SW 1271 (cell line): ENCODE measurements around the gene MYBPC1.
"Not testable (repeated sequence)": the region's sequence is repeated elsewhere in the genome, so short reads cannot be mapped to it uniquely, and the experiment has no call there.

ENCODE experiments used
- DNase-seq, 2 experiments: peaks; one replicate each; lab custom pipeline; 2025; lab: John Stamatoyannopoulos, UW

Gene MYBPC1

GRCh38 chr12:101653503-101653902 is 58.7 kb downstream of the MYBPC1 start:
- DNase-seq = no peak

GRCh38 chr12:101654442-101654841 is 59.7 kb downstream of the MYBPC1 start:
- no peak for DNase-seq

GRCh38 chr12:101655393-101655792 is 60.6 kb downstream of the MYBPC1 start:
- no peak for DNase-seq

GRCh38 chr12:101660662-101661061 is 65.9 kb downstream of the MYBPC1 start:
- not testable (repeated sequence) for DNase-seq

- no peak for DNase-seq
Measured at GRCh38 chr12:101663298-101663697, 68.5 kb downstream of the MYBPC1 start.

GRCh38 chr12:101664992-101665391 is 70.2 kb downstream of the MYBPC1 start:
- no peak for DNase-seq

- DNase-seq = no peak
Measured at GRCh38 chr12:101666052-101666728, 71.4 kb downstream of the MYBPC1 start.

GRCh38 chr12:101667591-101667990 is 72.8 kb downstream of the MYBPC1 start:
- DNase-seq = no peak

- peak in 1 of 2 experiments; percentile 8 for DNase-seq
Measured at GRCh38 chr12:101670007-101670671, 75.4 kb downstream of the MYBPC1 start.

- DNase-seq = no peak
Measured at GRCh38 chr12:101671157-101671791, 76.5 kb downstream of the MYBPC1 start.

- DNase-seq = no peak
Measured at GRCh38 chr12:101671833-101672232, 77.1 kb downstream of the MYBPC1 start.

- DNase-seq = no peak
Measured at GRCh38 chr12:101675555-101675954, 80.8 kb downstream of the MYBPC1 start.

GRCh38 chr12:101676497-101676896 is 81.7 kb downstream of the MYBPC1 start:
- not testable (repeated sequence) for DNase-seq

GRCh38 chr12:101678081-101678480 is 83.3 kb downstream of the MYBPC1 start:
- DNase-seq = no peak

- no peak for DNase-seq
Measured at GRCh38 chr12:101680240-101680639, 85.5 kb downstream of the MYBPC1 start.

GRCh38 chr12:101680647-101681046 is 85.9 kb downstream of the MYBPC1 start:
- DNase-seq = no peak

GRCh38 chr12:101681627-101682026 is 86.9 kb downstream of the MYBPC1 start:
- DNase-seq = not testable (repeated sequence)

GRCh38 chr12:101685092-101685491 is 90.3 kb downstream of the MYBPC1 start:
- no peak for DNase-seq

- no peak for DNase-seq
Measured at GRCh38 chr12:101686176-101686575, 91.4 kb downstream of the MYBPC1 start.

- DNase-seq = no peak
Measured at GRCh38 chr12:101690544-101691098, 95.8 kb downstream of the MYBPC1 start.

- DNase-seq = no peak
Measured at GRCh38 chr12:101691503-101692096, 96.8 kb downstream of the MYBPC1 start.

- no peak for DNase-seq
Measured at GRCh38 chr12:101694297-101694848, 99.6 kb downstream of the MYBPC1 start.
